ENCODE data around the gene TFF1.

TFF1 gene

GRCh38 chr21:42340187-42341050 is 25.9 kb downstream of the TFF1 start:
- peaks cover 7% of the 10 kb centered on the region; the same call in 1 of the 2 replicates for H3K27me3 ChIP-seq
- H3K4me3 ChIP-seq (ENCODE audit: low read depth, low read length) = no peak overlapping the region
- H3K36me3 ChIP-seq = no peaks in the 10 kb centered on the region
- no peaks in the 10 kb centered on the region for H3K9me3 ChIP-seq
- no peak for DNase-seq
- TF ChIP-seq, protein P1, sequence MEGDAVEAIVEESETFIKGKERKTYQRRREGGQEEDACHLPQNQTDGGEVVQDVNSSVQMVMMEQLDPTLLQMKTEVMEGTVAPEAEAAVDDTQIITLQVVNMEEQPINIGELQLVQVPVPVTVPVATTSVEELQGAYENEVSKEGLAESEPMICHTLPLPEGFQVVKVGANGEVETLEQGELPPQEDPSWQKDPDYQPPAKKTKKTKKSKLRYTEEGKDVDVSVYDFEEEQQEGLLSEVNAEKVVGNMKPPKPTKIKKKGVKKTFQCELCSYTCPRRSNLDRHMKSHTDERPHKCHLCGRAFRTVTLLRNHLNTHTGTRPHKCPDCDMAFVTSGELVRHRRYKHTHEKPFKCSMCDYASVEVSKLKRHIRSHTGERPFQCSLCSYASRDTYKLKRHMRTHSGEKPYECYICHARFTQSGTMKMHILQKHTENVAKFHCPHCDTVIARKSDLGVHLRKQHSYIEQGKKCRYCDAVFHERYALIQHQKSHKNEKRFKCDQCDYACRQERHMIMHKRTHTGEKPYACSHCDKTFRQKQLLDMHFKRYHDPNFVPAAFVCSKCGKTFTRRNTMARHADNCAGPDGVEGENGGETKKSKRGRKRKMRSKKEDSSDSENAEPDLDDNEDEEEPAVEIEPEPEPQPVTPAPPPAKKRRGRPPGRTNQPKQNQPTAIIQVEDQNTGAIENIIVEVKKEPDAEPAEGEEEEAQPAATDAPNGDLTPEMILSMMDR (IDR thresholded peaks at IDR 0.05; ENCODE audit: low read depth, low read length) = no peak
- H3K4me1 ChIP-seq = no peaks in the 10 kb centered on the region

- H3K4me1 ChIP-seq = no peaks in the 10 kb centered on the region
- TF ChIP-seq, protein P1 (IDR thresholded peaks at IDR 0.05; ENCODE audit: low read depth, low read length) = no peak
- no peak for DNase-seq
- H3K36me3 ChIP-seq = no peaks in the 10 kb centered on the region
- peaks cover 7% of the 10 kb centered on the region; the same call in 1 of the 2 replicates for H3K27me3 ChIP-seq
- no peak overlapping the region for H3K4me3 ChIP-seq (ENCODE audit: low read depth, low read length)
- no peaks in the 10 kb centered on the region for H3K9me3 ChIP-seq
Observed at GRCh38 chr21:42338729-42339715, 27.3 kb downstream of the TFF1 start.

DNA sequence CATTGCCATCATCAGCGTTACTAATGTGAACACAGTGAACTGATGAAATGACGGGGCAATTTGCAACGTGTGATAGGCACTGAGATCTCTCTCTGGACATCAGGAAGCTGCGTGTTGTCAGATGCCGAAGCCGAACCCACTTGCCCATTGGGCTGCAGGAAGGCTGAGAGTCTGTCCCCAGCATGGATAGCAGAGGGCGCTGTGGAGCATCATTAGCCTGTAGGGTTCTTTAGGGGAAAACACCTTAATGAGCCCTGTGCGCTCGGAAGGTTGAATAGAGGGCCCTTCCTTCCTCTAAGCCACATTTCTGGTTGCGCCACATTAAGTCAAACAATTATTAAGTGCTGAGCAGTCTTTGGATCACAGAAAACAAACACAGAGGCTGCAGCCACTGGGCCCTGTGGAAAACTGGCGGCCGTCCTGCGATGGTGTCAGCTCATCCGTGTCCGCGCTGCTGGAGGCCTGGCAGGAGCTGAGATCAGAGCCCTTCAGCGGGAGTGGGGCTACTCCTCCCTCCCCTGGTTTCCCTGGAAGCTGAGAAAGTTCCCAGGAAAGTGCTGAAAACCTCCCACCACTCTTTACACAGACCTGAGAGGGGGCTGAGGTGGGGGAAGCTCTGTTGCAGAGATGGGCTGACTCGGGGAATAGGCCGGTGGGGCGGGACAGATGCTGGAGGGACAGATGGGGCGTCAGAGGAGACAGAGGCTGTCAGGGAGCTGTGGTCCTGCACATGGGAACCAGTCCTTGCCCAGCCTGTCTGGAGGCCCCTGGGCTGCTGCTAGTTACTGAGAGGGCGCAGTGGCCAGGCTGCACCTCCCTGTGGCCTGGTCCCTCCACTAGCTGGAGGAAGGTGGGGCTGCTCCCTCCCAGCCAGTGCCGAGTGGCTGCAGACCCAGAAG is 28.3 kb downstream of the TFF1 start:
- TF ChIP-seq, protein P1 (IDR thresholded peaks at IDR 0.05; ENCODE audit: low read depth, low read length) = peak; percentile 68
- no peaks in the 10 kb centered on the region for H3K4me1 ChIP-seq
- no peaks in the 10 kb centered on the region for H3K9me3 ChIP-seq
- H3K27me3 ChIP-seq = peaks cover 7% of the 10 kb centered on the region; the same call in 1 of the 2 replicates
- no peaks in the 10 kb centered on the region for H3K36me3 ChIP-seq
- no peak overlapping the region for H3K4me3 ChIP-seq (ENCODE audit: low read depth, low read length)
- DNase-seq = peak; percentile 52

GRCh38 chr21:42337276-42337675 is 29.1 kb downstream of the TFF1 start:
- H3K4me1 ChIP-seq = no peaks in the 10 kb centered on the region
- H3K4me3 ChIP-seq (ENCODE audit: low read depth, low read length) = no peak overlapping the region
- H3K36me3 ChIP-seq = no peaks in the 10 kb centered on the region
- TF ChIP-seq, protein P1 (IDR thresholded peaks at IDR 0.05; ENCODE audit: low read depth, low read length) = no peak
- H3K9me3 ChIP-seq = no peaks in the 10 kb centered on the region
- peaks cover 7% of the 10 kb centered on the region; the same call in 1 of the 2 replicates for H3K27me3 ChIP-seq
- no peak for DNase-seq

DNA sequence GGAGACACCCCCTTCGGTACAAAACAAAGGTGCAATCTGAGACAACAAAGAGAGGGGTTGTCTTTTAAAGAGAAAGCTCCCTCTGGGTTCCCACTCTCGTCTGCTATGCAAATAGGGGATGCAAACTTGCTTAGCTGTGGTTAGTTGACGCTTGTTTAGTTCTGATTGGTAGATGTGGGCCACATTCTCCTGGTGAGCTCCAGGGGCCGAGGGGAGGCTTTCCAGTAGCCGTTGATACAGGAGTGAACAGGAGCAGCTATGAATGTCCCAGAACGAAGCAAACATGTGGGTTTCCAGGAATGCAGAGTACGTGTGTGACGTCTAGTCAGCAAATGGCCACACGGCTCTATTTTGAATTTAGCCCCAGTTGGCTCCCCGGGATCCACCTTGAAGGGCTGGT is 30.3 kb downstream of the TFF1 start:
- Histone ChIP-seq H3K4me3 (ENCODE audit: low read depth, low read length) (no peak overlapping the region), H3K4me1 (no peaks in the 10 kb centered on the region), H3K36me3 (no peaks in the 10 kb centered on the region), H3K9me3 (no peaks in the 10 kb centered on the region), H3K27me3 (peaks cover 7% of the 10 kb centered on the region; the same call in 1 of the 2 replicates)
- TF ChIP-seq, protein P1 (IDR thresholded peaks at IDR 0.05; ENCODE audit: low read depth, low read length) = no peak
- no peak for DNase-seq
